ENCODE measurements around the gene SLC9A9.

DNA sequence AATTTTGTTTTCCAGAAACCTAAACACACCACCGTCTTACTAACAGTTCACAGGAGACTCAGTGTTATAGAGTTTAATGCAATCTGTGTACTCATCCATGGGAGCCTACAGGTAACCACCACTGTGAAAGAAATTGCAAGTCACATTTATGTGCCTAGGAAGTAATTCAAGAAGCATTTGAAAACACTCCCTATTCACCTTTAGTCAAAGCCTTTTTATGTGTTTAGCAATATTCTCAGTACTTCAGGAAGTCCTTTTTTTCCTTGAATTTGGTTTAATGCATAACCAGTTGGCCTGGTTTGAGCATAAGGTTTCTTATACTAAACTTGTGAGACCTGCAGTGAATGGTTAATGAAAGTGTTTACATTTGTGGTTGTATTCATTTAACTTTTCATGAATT, 382.6 kb downstream of the SLC9A9 start:
- TF ChIP-seq KDM1A (IDR thresholded peaks at IDR 0.05; ENCODE audit: borderline replicate concordance, low read length) (no peak), YY1 (IDR thresholded peaks at IDR 0.05; ENCODE audit: low read depth, low read length) (no peak), CTCF (IDR thresholded peaks at IDR 0.05; ENCODE audit: control extremely low read depth in 1 of 3, insufficient read depth in 1 of 3, low read depth in 1 of 3, low read length in 3 of 3) (no peak), CEBPB (IDR thresholded peaks at IDR 0.05; ENCODE audit: low read depth, low read length) (no peak), POLR2A (IDR thresholded peaks at IDR 0.05; ENCODE audit: control extremely low read depth in 1 of 2, low read depth in 2 of 2, low read length in 2 of 2) (no peak), USF2 (IDR thresholded peaks at IDR 0.05; ENCODE audit: low read length) (no peak), CHD2 (IDR thresholded peaks at IDR 0.05; ENCODE audit: low read length) (no peak), NRF1 (IDR thresholded peaks at IDR 0.05; ENCODE audit: low read depth, low read length) (no peak), CHD1 (IDR thresholded peaks at IDR 0.05; ENCODE audit: low read depth, low read length) (no peak), KDM5A (IDR thresholded peaks at IDR 0.05; ENCODE audit: low read length) (no peak), POLR2AphosphoS5 (IDR thresholded peaks at IDR 0.05; ENCODE audit: low read depth, low read length) (no peak), RAD21 (IDR thresholded peaks at IDR 0.05 in 1 of 2, conservative IDR thresholded peaks at IDR 0.05 in 1 of 2; ENCODE audit: low read depth in 2 of 2, low read length in 2 of 2) (no peak), HDAC6 (IDR thresholded peaks at IDR 0.05; ENCODE audit: low read depth, low read length) (no peak), EZH2 (IDR thresholded peaks at IDR 0.05; ENCODE audit: low read depth, low read length, severe bottlenecking) (no peak)
